Measurements from ENCODE around the gene CATSPERE.

The CATSPERE gene, protein sequence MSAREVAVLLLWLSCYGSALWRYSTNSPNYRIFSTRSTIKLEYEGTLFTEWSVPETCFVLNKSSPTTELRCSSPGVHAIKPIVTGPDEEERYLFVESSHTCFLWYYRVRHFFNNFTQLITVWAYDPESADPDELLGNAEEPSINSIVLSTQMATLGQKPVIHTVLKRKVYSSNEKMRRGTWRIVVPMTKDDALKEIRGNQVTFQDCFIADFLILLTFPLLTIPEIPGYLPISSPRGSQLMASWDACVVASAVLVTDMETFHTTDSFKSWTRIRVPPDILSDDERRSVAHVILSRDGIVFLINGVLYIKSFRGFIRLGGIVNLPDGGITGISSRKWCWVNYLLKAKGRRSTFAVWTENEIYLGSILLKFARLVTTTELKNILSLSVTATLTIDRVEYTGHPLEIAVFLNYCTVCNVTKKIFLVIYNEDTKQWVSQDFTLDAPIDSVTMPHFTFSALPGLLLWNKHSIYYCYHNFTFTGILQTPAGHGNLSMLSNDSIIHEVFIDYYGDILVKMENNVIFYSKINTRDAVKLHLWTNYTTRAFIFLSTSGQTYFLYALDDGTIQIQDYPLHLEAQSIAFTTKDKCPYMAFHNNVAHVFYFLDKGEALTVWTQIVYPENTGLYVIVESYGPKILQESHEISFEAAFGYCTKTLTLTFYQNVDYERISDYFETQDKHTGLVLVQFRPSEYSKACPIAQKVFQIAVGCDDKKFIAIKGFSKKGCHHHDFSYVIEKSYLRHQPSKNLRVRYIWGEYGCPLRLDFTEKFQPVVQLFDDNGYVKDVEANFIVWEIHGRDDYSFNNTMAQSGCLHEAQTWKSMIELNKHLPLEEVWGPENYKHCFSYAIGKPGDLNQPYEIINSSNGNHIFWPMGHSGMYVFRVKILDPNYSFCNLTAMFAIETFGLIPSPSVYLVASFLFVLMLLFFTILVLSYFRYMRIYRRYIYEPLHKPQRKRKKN

DNA sequence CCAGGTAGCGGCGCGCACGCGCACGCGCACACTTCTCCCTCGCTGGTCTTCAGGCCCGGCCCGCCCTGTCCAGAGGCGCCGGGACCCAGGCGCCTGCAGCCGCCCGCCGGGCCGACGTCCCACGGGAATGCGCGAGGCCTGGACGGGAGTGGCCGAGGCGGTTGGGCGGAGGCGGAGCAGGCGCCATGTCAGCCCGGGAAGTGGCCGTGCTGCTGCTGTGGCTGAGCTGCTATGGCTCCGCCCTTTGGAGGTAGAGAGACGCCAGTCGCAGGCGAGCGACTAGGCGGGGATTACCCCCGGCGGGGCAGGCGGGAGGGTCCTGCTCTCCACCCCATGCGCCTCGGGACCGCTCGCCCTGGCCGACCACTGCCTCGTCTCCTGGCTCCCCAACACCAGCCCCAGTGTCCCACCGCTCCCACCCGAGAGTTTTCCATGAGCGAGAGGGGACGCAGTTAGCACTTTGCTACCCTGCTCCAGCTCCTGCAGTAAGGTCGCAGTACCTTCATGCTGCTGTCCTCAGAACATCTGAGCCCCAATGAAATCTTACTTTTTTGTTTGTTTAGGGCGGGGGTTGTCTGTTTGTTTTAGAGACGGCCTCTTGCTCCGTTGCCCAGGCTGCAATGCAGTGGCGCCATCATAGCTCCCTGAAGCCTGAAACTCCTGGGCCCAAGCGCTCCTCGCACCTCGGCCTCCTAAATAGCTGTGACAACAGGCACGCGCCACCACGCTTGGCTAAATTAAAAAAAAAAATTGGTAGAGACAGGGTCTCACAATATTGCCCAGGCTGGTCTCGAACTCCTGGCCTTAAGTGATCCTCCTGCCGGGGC is at the start of gene CATSPERE:
Gene CATSPERE (plus strand): TSS at position 29 of the 827 bp plus-strand sequence. CDS start 157 bp downstream, at position 186.
- DNase-seq (ENCODE audit: low read depth): peak; percentile 71

DNA sequence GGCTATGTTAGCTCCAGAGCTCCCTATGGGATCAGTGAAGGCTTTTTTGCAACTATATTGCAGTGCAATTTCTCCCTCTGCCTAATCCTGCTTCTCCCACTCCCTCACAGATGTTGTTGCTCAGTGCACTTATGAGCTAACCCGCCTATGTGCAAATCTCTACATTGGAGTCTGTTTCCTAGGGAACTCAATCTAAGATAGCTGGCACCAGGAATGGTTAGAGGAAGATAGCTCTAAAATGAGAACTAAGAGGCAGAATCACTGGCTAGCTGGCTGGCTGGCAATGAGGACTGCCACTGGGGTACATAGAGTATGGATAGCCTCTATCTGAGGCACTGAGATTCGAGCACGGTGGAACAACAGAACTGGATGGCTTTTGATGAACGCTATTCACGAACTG is 48.9 kb upstream of the CATSPERE start:
- no peak for DNase-seq (ENCODE audit: low read depth)

DNA sequence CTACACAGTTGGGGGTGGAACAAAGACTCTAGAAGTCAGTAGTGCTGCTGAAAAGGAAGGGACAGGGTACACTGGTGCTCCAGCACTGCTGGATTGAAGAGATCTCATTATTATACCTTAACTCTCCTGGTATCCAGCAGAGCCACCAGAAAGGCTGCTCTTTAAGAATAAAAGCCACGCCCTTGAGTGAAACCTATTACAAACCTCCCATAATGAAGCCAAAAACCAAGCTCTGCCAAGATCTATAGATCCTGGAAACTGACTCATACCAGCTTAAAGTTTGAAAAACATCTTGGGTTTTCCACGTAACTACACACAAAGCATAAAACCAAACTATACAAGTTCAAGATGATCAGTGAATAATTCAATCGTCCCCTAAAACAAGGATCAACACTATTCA is 47.3 kb upstream of the CATSPERE start:
- no peak for DNase-seq (ENCODE audit: low read depth)

DNA sequence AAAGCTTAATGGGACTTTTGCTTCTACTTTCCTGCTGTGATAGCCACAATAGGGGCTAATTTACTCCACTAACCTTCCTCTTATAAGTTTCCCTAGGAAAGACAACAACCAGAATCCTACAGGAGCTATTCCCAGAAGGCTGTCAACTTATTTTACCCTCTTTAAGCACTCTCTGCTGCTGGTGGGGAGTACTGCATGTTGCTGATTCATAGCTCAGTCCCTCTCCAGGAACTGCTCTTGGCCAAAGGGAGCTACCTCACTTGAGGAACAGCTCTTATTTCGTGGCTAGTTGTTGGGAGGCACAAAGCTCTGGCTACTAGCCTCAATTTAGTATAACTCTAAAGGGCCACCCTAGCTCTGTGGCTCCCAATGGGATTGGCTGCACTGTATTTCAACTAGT is 46.5 kb upstream of the CATSPERE start:
- DNase-seq (ENCODE audit: low read depth): no peak

DNA sequence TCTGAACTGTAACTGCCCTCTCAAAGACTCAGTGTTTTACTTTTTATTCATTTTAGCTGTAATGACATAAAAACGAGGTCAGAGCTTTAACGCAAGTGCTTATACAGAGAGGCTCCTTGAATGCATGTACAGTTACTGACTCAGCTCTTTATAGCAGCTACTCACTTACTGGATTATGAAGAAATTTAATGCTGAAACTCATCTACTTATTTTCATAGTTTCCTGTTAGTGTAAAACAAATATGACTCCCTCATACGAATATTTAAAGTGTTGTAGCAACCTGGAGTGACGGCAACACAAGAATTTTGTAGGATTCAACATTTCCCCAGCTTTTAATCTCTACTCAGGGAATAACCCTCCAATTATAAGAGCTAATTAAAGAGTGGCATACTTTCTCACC is 42.0 kb upstream of the CATSPERE start:
- no peak for DNase-seq (ENCODE audit: low read depth)

DNA sequence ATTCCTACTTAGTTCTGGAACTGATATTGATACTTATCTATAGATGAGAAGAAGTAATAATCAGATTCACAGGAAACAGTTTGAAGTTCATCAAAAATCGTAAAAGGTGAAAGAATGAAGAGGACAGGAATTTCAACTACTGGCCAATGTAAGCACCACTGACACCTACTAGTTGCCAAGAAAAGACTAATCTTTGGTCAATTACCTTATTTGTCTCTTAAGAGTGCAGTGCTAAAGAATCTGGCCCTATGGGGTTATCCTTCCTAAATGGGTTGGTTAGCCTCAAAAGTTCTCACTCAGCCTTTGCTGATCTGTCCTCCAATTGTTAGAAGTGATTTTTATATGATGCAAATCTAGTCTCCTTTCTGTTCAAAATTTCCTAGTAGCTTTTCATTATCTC is 38.9 kb upstream of the CATSPERE start:
- no peak for DNase-seq (ENCODE audit: low read depth)

DNA sequence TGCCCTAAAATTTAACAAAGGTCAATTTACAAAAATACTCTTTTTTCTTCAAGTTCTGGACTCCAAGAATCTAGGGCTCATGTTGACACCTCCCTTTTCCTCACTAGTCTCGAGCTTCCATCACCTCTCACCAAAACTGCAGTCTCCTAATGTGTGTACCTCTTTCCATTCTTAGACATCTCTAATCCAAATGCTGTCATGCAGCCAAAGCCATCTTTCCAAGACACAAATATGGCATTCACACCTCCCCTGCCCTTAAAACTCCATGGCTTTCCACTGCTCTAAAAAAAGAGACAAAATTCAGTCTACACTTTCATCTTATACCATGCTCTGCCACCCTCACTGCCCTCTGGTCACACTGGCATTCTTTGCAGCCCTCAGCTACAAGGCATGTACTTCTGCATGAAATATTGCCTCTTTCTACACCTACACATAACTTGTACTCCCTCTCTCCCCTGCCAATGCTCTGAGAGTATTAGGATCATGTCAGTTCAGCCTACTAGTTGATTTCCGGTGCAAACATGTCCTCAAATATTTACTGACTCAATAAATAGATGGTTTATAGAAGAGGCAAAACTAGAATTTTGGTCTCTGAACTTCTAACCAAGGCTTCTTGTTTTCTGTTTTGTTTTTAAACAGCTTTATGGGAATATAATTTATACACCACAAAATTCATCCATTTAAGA is 36.3 kb upstream of the CATSPERE start:
- no peak for DNase-seq (ENCODE audit: low read depth)

DNA sequence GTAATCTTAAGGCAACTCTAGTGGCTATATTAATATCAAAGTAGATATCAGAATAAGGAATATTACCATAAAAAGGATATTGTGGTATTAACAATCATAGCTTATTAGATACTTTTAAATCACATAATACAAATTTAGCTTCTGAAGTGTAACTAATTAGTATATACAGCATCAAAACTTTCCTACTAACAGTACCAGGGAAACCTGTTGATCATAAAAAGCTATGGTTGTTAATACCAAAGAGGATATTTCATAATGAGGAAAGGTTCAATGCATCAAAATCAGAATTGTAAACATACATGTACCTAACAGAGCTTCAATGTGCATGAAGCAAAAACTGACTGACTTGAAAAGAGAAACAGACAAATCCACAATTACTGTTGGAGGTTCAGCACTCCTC is 33.4 kb upstream of the CATSPERE start:
- DNase-seq (ENCODE audit: low read depth): no peak

DNA sequence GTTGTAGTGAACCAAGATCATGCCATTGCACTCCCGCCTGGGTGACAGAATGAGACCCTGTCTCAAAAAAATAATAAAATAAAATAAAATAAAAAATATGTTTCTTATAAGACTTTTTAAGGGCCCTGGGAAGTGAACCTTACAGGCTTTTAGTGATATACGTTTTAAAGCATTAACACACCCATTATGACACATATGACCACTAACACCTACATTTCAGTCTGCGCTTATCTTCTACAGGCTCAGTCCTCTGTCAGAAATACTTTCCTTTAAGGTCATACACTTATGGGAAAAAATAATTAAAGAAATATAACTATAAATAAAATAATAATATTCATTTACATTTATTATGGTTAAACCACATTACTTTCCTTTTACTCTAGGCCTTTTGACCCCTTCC is 31.3 kb upstream of the CATSPERE start:
- no peak for DNase-seq (ENCODE audit: low read depth)

DNA sequence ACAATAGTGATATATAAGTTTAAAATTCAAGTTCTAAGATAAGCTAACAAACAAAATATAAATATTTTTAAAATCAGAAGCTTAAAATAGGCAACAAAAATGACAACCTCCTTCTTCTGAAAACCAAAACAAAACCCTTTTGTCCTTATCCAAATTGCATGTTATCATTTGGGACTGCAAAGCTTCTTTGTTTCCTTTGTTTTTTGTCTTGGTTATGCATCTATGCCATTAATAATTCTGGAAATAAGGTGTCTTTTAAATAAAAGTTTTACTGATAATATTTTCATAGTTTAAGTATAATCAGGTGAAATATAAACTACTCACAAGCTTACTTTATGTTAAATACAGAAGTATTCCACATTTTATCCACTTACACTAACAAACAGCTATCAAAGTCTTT is 29.9 kb upstream of the CATSPERE start:
- DNase-seq (ENCODE audit: low read depth): no peak

DNA sequence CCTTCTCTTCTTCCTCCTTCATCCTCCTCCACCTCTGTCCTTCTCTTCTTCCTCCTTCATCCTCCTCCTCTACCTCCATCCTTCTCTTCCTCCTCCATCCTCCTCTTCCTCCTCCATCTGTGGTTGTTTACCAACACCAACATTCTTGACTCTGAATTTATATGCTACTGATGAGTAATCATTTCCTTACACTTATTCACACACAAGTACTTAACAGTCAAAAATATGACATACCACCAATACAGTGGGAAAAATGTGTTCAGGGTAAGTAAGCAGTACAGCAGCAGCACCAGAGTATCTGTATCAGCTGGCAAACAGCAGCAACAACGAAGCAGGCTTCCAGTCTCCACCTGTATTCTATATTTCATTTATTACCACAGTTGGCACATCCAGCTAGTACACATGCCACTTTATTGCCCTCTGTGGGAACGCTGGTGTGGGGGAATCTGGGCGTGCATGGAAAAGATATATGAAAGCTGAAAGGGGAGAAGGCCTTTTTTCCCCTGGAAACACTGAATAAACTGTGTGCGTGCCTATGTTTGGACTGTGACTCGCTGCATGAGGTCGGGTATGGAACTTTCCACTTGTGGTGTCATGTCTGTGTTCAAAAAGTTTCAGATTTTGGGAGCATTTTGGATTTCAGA is 25.4 kb upstream of the CATSPERE start:
- DNase-seq (ENCODE audit: low read depth): no peak

DNA sequence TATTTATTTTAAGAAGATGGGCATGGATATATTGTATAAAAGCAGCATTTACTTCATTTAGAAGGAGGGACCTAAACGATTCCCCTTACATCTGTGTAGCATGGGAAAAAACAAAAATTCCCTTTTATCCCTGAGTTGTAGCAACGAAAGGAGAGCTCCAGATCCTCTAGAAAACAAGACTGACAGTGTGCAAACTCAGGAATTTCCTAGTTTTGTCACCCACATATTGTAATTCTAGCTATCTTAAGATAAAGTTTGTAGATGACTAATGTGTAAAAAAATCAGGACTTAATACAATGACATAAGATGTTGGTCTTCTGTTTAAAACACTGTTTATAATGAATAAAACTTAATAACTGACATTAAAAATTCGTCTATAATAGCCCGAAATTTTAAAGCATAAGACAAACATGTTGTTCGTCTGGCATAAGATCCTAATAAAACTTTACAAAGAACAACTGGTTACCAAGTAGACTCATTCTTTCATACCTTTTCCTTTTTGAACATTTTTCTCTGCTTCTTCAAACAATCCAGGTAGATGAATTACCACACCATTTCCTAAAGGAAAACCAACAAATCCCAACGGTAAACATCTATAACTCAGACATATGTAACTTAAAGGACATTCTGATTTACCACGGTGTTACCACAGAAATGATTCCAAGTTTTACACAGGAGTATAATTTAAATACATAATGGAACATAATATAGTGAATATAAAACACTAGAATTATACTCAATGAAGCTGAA is 24.6 kb upstream of the CATSPERE start:
- DNase-seq (ENCODE audit: low read depth): no peak

DNA sequence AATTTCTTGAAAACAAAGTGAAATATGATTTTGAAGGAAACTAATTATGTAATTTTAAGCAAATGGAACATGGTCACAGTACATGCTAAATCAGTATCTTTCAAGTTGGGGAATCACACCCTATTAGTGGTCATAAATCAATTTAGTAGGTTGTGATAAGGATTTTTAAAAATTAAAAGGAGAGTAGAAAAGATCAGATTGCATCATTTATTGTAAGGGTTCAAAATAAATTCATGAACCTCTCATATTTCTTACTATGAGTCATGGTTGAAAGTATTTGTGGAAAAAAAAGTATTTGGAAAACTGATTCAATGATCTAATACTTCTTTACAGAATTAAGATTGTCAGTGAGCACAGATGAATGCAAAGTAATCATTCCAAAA is 24.0 kb upstream of the CATSPERE start:
- no peak for DNase-seq (ENCODE audit: low read depth)

DNA sequence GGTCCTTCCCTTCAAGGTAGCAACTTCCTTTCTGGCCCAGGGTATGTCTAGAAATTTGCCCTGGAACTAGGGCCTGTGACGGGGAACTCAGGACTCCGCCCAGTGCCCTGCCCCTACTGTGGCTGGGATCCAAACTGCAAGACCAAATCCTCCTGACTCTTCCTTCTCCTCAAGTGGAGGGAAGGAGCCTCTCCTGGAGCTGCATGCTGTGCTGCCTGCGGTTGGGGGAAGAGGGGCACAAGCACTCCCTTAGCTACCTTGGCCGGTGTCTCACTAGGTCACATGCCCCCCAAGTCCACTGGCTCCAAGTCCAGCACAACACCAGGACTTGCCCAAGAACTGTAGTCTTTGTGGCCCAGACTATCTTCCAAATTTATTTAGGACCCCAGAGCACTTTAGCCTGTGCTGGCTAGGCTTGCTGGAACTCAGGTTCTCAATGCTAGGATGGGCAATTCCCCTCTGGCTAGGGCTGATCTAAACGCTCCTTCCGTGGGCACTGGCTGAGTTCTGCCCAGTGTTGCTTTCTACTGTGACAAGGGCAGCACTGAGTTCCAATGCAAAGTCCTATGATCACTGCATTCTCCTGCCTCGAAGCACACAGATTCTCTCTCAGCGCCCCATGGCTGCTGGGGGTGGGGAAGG is 21.6 kb upstream of the CATSPERE start:
- DNase-seq (ENCODE audit: low read depth): no peak

DNA sequence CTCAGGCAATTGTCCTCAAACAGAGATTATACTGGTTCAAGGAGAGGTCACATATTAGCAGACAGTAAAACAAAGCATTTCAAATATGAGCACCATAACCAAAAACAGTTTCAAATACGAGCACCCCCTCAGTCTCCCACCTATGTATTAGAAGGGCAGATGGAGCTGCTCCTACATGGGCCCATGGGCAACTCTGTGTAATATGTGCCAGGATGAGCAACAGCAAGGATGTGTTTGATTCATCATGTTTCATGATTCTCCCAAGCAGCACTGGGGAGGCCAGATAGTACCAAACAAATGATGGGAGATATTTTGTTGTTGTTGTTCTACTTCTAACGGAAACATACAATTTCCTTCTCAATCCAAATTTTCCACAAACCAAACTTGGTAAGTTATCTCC is 18.2 kb upstream of the CATSPERE start:
- no peak for DNase-seq (ENCODE audit: low read depth)

DNA sequence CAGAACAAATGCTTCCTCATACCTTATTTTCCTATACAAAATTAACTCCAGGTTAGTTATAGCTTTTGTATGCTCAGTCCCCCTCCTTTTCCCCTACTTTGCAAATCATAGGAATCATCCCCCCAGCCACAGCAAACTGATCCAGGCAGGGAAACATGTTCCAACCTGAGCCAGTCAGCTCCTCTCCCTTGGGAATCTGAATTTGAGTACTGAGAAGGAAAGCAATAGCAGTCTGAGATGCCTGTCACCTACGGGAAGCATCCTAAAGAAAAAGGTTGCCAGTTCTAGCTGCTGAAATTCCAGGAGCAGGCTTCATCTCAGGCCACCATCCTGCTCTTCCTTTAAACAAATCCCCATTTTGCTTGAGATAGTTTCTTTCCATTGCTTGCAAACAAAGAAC is 16.2 kb upstream of the CATSPERE start:
- DNase-seq (ENCODE audit: low read depth): no peak

DNA sequence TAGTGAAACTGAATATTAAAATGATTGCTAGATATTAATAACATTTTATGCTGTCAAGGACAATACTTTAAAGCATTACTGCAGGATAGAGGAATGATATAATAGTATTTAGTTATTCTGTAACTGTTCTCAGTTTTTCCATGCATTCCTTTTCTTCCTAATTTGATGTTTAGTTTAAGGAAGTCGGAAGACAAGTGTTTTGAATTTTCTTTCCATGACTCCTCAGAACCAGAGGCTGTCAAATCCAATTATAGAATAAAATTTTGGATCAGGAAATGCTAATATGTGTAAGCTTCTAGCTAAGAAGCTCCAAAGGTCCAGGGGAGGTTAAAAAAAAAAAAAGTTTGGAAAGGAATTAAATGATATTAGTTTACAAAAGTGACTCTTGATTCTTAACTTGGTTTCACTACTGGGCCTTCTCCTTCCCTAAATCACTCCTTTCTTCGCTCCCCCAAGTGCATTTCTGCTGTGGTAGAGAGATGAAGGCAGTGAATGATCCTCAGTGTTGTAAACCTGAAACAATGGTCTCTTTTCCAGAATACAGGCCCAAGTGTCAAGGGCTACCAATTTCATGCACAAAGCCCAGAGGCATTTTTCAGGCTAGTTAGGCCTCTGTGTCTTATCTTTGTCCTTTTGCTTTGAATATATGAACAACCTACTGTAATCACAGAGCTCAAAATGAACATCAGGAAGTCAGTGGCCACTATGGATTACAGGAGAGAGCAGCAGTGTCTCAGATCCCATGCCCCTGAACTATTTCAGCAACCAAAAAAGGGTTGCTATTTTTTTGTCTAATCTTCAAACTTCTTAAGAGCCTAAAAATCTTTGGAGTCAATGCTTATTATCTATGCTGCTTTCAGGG is 15.5 kb upstream of the CATSPERE start:
- no peak for DNase-seq (ENCODE audit: low read depth)

DNA sequence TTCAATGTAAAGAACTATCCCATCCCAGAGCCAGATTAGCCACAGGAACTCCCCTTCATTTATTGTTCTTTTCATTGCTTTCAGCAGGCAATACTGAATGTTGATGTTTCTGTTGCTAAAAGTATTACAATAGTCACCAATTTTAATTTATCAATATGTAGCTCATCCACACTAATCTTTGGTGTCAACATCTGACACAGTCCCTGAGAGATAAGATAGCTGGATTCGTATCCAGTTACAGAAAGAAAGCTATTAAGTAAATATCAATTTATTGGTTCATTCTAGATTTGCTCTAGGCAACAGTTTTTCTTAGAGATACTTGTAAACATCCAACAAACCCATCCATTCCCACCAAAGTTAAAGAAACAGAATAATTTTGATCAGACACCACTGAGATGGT is 14.0 kb upstream of the CATSPERE start:
- DNase-seq (ENCODE audit: low read depth): no peak

DNA sequence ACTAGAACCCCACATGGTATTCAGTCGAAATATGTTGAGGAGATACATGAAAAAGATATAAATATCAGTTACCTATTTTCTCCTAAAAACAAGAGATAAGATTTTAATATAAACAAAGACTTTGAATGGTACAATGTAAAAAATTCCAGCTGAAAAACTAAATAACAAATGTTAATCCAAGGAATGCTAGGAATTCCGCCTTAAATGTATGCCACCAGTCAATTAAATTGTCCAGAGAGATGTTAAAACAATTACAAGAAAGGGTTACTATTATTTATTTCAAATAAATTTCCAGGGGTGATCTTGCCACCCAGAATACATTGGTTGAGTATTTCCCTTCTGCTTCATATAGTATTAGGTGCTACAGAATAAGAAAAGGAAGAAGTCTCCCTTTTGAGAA is 13.5 kb upstream of the CATSPERE start:
- no peak for DNase-seq (ENCODE audit: low read depth)

Measured in activated T-cell treated with anti-CD3 and anti-CD28 coated beads for 48 hours (primary cell).